H1 (cell line): Measurements from ENCODE around the gene CHST11. TPM values are rescaled to one million over a fixed set of nuclear protein-coding genes. Genes with fewer than 3 reads are reported as not detected.

Experiments used
- CHD7 ChIP-seq: fragments of 300-600 bp; sonication (generic); IDR thresholded peaks from 2 replicates; pipeline ENCODE4 v1.7.1; 2012; ENCODE audit warnings: low read length, moderate library complexity, mild to moderate bottlenecking, inconsistent platforms; ENCODE audit not compliant: insufficient replicate concordance
- polyA plus RNA-seq, 7 experiments: library from polyadenylated mRNA; depleted of rRNA in 3 of 7; stranded (reverse) in 5 of 7; unstranded in 2 of 7; fragments of >200 nt in 5 of 7; fragments of 200-250 nt in 2 of 7; gene quantifications; 1 replicate in 5 of 7; 2 replicates in 1 of 7; 4 replicates in 1 of 7; pipeline versions ENCODE4 v1.2.1 to v1.2.3, GENCODE V29; 2011 to 2013; ENCODE audit warnings: missing spikeins in 2 of 7, mixed read lengths in 2 of 7
- total RNA-seq: library from RNA; stranded (reverse); fragmentation: NEBNext Ultra II Directional; extraction: Animal tissue kit (Norgen Biotek cat#: 25700); gene quantifications from 2 replicates; pipeline ENCODE4 v1.2.1, GENCODE V29; 2021

CHST11 gene
- total and polyA plus RNA-seq, 2 of the 8 experiments (the other 6 are each of a cell fraction or from before 2014, with no cell fraction given), result 14.4 to 20.8 TPM

- TF ChIP-seq CHD7, result no peak
Observed at GRCh38 chr12:104624529-104624928, 167.8 kb downstream of the CHST11 start (continued).
